Kidney (tissue), 14 donors: ENCODE measurements around the gene TRIM28. TPM values are rescaled to one million over a fixed set of nuclear protein-coding genes. Genes with fewer than 3 reads are reported as not detected.

Experiments
- DNase-seq, 5 donors: peaks; one replicate each; pipeline ENCODE4 v3.0.0-alpha.2; 2013 to 2020
- FAIRE-seq: peaks from 2 replicates; lab custom pipeline; 2012; peaks lifted over from hg19 to GRCh38; lab: Jason Lieb, UNC
- H3K27ac ChIP-seq, 2 donors: one replicate each; pipeline ENCODE4 v1.7.0; 2013; ENCODE audit warnings: low read depth in 2 of 2, low read length in 2 of 2, inconsistent platforms in 1 of 2
- H3K27me3 ChIP-seq: one replicate; pipeline ENCODE4 v1.7.1; 2013; ENCODE audit warnings: low read length, inconsistent platforms; ENCODE audit not compliant: control insufficient read depth, insufficient read depth
- H3K36me3 ChIP-seq, 3 donors: one replicate each; pipeline versions ENCODE4 v1.7.0 to v1.7.1; 2013; ENCODE audit warnings: low read length in 3 of 3, control low read depth in 1 of 3, inconsistent platforms in 1 of 3; ENCODE audit not compliant: insufficient read depth in 3 of 3, control insufficient read depth in 2 of 3
- H3K4me1 ChIP-seq, 3 donors: one replicate each; pipeline versions ENCODE4 v1.7.0 to v1.7.1; 2013; ENCODE audit warnings: low read length in 3 of 3, inconsistent platforms in 1 of 3, low read depth in 1 of 3; ENCODE audit not compliant: control insufficient read depth in 2 of 3, insufficient read depth in 2 of 3
- H3K4me3 ChIP-seq, 3 donors: one replicate each; pipeline versions ENCODE4 v1.7.0 to v1.8.1; 2013; ENCODE audit warnings: low read length in 3 of 3, control low read depth in 1 of 3, inconsistent platforms in 1 of 3
- H3K9ac ChIP-seq, 3 donors: one replicate each; pipeline versions ENCODE4 v1.7.0 to v1.7.1; 2013; ENCODE audit warnings: low read length in 3 of 3, control low read depth in 1 of 3, inconsistent platforms in 1 of 3
- H3K9me3 ChIP-seq, 3 donors: one replicate each; pipeline versions ENCODE4 v1.7.0 to v1.7.1; 2013; ENCODE audit warnings: low read length in 3 of 3, control low read depth in 1 of 3, inconsistent platforms in 1 of 3; ENCODE audit not compliant: control insufficient read depth in 2 of 3, insufficient read depth in 1 of 3
- intact Hi-C: fragments of 100-400 bp; cut with DNase I; formaldehyde crosslinking; loops from one replicate; pipeline ENCODE4 v1.11.1; 2022
- polyA plus RNA-seq: library from polyadenylated mRNA; stranded (reverse); fragments of 350-450 nt; fragmentation: Illumina TruSeq; extraction: RNeasy Lipid Tissue Mini Kit (QIAGEN cat#74804); gene quantifications from one replicate; pipeline ENCODE4 v1.2.3, GENCODE V29; 2014; ENCODE audit warnings: low read depth, low replicate concordance; ENCODE audit not compliant: insufficient read depth
- total RNA-seq: library from RNA; stranded (reverse); fragmentation: NEBNext Ultra II Directional; extraction: Animal tissue kit (Norgen Biotek cat#: 25700); gene quantifications from one replicate; pipeline ENCODE4 v1.2.1, GENCODE V29; 2021
- TF ChIP-seq, protein P1 (sequence below): IDR thresholded peaks from 3 replicates; pipeline ENCODE4 v1.5.1; 2012; ENCODE audit warnings: mild to moderate bottlenecking, moderate library complexity, borderline replicate concordance; ENCODE audit not compliant: insufficient read depth; ENCODE audit errors: extremely low read depth
- donor health status: control.
- donor health status: control.
- donor health status: control.
- donor health status: control.
- donor health status: control.
- donor health status: DM: yes; HTN: yes; CAD: no.
- donor health status: Normal renal cell carcinoma (clear cell type).

The TRIM28 gene
- total and polyA plus RNA-seq, 2 donors from 2014 or later = 191 to 229 TPM

DNA sequence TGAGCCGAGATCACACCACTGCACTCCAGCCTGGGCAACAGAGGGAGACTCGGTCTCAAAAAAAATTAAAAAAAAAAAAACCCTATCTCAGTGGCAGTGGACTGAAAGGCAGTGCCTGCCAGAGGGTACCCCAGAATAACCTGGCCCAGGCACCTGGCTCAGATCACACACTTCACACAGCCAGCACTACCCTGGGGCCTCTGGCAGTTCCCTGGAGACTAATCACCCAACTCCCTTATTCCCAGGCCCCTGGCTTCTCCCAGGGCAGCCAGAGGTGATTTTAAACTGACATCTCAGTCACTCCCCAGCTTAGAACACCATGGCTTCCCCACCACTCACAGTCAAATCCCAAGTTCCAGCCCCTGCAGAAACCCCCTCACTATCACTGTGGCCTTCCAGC is 28.6 kb upstream of the TRIM28 start:
- H3K36me3 ChIP-seq = peaks cover 0 to 10% (median 7%) of the 10 kb centered on the region in 3 donors
- H3K4me1 ChIP-seq = peaks cover 4 to 32% (median 7%) of the 10 kb centered on the region in 3 donors
- TF ChIP-seq, protein P1, sequence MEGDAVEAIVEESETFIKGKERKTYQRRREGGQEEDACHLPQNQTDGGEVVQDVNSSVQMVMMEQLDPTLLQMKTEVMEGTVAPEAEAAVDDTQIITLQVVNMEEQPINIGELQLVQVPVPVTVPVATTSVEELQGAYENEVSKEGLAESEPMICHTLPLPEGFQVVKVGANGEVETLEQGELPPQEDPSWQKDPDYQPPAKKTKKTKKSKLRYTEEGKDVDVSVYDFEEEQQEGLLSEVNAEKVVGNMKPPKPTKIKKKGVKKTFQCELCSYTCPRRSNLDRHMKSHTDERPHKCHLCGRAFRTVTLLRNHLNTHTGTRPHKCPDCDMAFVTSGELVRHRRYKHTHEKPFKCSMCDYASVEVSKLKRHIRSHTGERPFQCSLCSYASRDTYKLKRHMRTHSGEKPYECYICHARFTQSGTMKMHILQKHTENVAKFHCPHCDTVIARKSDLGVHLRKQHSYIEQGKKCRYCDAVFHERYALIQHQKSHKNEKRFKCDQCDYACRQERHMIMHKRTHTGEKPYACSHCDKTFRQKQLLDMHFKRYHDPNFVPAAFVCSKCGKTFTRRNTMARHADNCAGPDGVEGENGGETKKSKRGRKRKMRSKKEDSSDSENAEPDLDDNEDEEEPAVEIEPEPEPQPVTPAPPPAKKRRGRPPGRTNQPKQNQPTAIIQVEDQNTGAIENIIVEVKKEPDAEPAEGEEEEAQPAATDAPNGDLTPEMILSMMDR = no peak
- no peaks in the 10 kb centered on the region for H3K27me3 ChIP-seq
- FAIRE-seq (no peak), DNase-seq (no peak)
- no peak overlapping the region for H3K4me3 ChIP-seq
- H3K9ac ChIP-seq = no peak overlapping the region
- H3K9me3 ChIP-seq = no peaks in the 10 kb centered on the region
- intact Hi-C loops = no loop called here
- no peak overlapping the region for H3K27ac ChIP-seq

DNA sequence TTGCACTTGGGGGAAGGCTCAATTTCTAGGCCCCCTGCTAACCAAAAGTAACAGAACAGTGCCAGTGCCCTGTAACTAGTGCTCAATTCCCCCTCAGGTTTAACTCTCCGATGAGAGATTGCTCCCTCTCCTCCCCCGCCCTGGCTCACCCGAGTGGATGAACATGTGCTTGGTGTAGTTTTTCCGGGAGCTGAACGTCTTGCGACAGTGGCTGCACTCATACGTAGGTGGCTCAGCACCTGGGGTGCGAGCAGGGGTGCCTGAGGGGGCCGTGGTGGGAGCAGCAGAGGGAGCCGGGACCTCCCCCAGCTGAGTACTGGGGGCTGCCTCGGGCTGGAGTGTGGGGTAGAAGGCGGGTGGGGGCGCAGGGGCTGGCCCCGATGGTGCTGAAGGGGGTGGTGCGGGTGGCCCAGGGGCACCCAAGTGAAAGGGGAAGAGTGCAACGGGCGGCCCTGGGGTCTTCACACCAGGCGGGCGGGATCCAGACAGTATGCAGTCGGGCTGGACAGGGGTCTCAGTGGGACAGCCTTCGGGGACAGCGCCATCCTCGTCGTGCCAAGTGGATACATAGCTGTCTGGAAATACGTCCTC is 27.5 kb upstream of the TRIM28 start:
- peaks cover 0 to 10% (median 7%) of the 10 kb centered on the region in 3 donors for H3K36me3 ChIP-seq
- no peak overlapping the region for H3K9ac ChIP-seq
- no peaks in the 10 kb centered on the region for H3K27me3 ChIP-seq
- no peaks in the 10 kb centered on the region for H3K9me3 ChIP-seq
- H3K4me3 ChIP-seq = no peak overlapping the region
- intact Hi-C loops = no loop called here
- FAIRE-seq (no peak), DNase-seq (peak in 1 of 5 donors; percentile 43)
- peaks cover 4 to 35% (median 7%) of the 10 kb centered on the region in 3 donors for H3K4me1 ChIP-seq
- H3K27ac ChIP-seq = no peak overlapping the region
- TF ChIP-seq, protein P1 = no peak

DNA sequence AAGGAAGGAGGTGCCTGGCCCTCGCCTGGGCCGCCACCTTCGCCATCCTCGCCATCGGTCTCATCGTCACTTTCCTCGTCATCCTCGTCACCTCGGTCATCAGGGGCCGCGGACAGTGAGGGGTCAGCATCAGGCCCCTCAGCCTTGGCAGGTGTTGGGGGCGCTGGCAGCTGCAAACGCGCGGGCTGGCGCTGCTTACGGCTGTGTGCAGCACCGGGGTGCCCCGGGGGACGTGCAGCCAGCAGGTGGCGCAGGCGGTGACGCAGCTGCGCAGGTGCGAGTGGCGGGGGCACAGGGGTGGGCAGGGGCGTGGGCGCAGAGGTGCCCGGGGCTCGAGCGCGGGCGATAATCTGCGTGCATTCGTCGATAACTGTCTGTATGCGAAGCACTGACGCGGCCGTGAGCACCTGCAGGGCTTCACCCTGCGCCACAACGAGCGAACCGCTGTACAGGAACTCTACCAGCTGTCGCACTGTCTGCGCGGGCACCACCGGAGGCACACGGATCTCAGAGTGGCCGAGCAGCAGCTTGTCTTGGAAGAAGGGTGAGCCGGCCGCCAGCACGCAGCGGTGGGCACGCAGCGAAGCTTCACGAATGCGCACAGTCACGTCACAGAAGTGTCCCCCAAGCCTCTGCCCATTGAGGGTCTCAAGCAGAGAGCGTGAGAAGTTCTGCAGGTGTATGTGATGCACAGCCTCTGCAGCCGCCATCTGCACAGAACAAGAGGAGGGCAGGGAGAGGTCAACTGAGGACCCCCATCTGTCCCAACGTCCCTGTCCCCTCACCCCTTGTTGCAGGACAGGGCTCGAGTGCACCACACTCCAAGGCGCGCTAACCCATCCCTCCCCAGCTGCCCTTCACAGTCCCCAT is 26.7 kb upstream of the TRIM28 start:
- DNase-seq (peak in 2 of 5 donors; percentile 49 to 52), FAIRE-seq (no peak)
- TF ChIP-seq, protein P1 = no peak
- Histone ChIP-seq H3K9ac (no peak overlapping the region), H3K36me3 (peaks cover 0 to 10% (median 7%) of the 10 kb centered on the region in 3 donors), H3K9me3 (no peaks in the 10 kb centered on the region), H3K4me1 (peaks cover 4 to 29% (median 7%) of the 10 kb centered on the region in 3 donors), H3K27ac (no peak overlapping the region), H3K4me3 (no peak overlapping the region), H3K27me3 (no peaks in the 10 kb centered on the region)
- intact Hi-C loops = no loop called here
